Measurements from ENCODE around the gene PRKAR1B. TPM values are rescaled to one million over a fixed set of nuclear protein-coding genes. Genes with fewer than 3 reads are reported as not detected.

PRKAR1B gene
- total RNA-seq, 1 experiment from 2014 or later = 43.3 TPM

DNA sequence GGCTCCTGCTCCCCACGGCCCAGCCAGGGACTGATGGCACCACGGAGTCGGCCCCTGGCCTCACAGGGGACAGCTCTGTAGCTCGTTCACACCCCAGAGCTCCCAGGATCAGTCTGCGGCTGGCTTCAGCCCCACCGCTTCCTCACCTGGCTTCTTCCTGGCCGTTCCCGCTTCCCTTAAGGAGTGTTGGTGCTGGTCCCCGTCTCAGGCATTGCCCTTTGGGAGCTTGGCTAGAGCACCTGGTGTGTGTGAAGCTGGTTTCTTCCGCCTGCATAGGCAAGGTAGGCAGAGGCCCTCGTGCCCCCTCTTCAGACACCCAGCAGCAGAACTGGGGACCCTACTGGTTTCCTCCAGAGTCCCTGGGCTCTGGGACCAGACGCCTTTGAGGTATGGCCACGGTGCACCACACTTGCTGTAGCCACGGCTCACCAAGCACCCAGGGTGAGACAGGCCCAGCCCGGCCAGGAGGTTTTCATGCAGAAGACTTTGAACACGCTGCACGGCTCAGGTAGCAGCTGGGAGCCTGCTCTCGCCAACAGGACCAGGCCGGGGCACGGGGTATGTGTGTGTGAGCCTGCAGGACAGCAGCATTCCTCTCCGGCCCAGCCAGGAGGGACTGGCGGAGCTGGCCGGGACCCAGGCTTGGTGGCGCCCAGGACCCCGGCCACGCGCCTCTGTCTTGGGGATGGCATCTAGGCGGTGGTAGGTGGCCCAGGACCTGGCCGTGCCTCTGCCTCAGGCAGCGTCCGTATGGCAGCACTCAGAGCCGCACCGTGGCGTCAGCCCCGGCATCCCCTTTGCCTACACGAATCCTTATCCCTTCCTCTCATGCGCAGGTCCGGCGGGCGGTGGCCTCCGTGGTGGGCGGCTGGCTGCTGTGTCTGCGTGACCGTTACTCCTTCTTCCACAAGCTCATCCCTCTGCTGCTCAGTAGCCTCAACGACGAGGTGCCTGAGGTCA lies 13.2 kb upstream of the PRKAR1B start:
- H3K36me3 Mint-ChIP-seq (ENCODE audit: insufficient read depth in 1 of 3, low read depth in 3 of 3) = peaks cover 24 to 40% (median 34%) of the 10 kb centered on the region in 3 experiments

More for the DNA sequence above, 13.2 kb upstream of the PRKAR1B start:
- Histone ChIP-seq H2BK5ac (ENCODE audit: insufficient read length, low read length) (no peak overlapping the region), H3K9me3 (ENCODE audit: control insufficient read depth, low read depth, low read length) (peaks cover 2% of the 10 kb centered on the region), H3T11ph (ENCODE audit: low read length) (no peak overlapping the region), H3K23me2 (ENCODE audit: insufficient read length, low read depth, low read length, poor library complexity, severe bottlenecking) (no peaks in the 10 kb centered on the region), H3K27ac (ENCODE audit: insufficient read length, low read depth, low read length) (no peak overlapping the region), H3K9ac (ENCODE audit: extremely low read depth, insufficient read length, low read length) (no peak overlapping the region), H2AK5ac (ENCODE audit: insufficient read length, low read length) (no peak overlapping the region), H2AFZ (ENCODE audit: low read length) (no peak overlapping the region), H3K79me1 (ENCODE audit: insufficient read depth, low read depth, low read length, poor library complexity, severe bottlenecking) (peaks cover 2% of the 10 kb centered on the region), H3K4me2 (ENCODE audit: insufficient read depth, insufficient read length, low read length) (no peak overlapping the region), H3K79me2 (ENCODE audit: insufficient read depth, low read length) (peaks cover 5% of the 10 kb centered on the region; the same call in 1 of the 2 replicates), H3K18ac (ENCODE audit: insufficient read length, low read depth, low read length) (no peak overlapping the region), H3K56ac (ENCODE audit: insufficient read length, low read depth, low read length) (no peak overlapping the region), H2BK120ac (ENCODE audit: low read depth, low read length, poor library complexity, severe bottlenecking) (no peak overlapping the region), H2BK20ac (ENCODE audit: low read depth, low read length, poor library complexity, severe bottlenecking) (no peak overlapping the region), H2BK12ac (ENCODE audit: insufficient read length, low read depth, low read length) (no peak overlapping the region), H4K91ac (ENCODE audit: insufficient read length, low read depth, low read length) (no peak overlapping the region), H2BK15ac (ENCODE audit: low read depth, low read length) (no peak overlapping the region), H4K8ac (replicated peaks; ENCODE audit: insufficient read length, low read depth, low read length) (no peak overlapping the region), H3K14ac (ENCODE audit: insufficient read depth, low read length) (no peak overlapping the region), H4K20me1 (ENCODE audit: control insufficient read depth, insufficient read depth, insufficient read length) (no peaks in the 10 kb centered on the region), H3K4ac (ENCODE audit: low read depth, low read length) (no peak overlapping the region), H3K27me3 (ENCODE audit: insufficient read depth, low read length) (no peaks in the 10 kb centered on the region), H3K4me1 (ENCODE audit: insufficient read depth, low read length) (no peaks in the 10 kb centered on the region), H3K23ac (ENCODE audit: insufficient read length, low read depth, low read length) (no peak overlapping the region), H4K5ac (ENCODE audit: insufficient read length, low read depth, low read length) (no peak overlapping the region)
- DNase-seq = peak; percentile 22
- TF ChIP-seq, protein P1, sequence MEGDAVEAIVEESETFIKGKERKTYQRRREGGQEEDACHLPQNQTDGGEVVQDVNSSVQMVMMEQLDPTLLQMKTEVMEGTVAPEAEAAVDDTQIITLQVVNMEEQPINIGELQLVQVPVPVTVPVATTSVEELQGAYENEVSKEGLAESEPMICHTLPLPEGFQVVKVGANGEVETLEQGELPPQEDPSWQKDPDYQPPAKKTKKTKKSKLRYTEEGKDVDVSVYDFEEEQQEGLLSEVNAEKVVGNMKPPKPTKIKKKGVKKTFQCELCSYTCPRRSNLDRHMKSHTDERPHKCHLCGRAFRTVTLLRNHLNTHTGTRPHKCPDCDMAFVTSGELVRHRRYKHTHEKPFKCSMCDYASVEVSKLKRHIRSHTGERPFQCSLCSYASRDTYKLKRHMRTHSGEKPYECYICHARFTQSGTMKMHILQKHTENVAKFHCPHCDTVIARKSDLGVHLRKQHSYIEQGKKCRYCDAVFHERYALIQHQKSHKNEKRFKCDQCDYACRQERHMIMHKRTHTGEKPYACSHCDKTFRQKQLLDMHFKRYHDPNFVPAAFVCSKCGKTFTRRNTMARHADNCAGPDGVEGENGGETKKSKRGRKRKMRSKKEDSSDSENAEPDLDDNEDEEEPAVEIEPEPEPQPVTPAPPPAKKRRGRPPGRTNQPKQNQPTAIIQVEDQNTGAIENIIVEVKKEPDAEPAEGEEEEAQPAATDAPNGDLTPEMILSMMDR (conservative IDR thresholded peaks at IDR 0.05) = no peak
- 0 out of 4 replicates have a peak, but pooled peaks cover 0 to 2% of the 10 kb centered on the region in 2 experiments for H3K4me1 Mint-ChIP-seq
- H3K27me3 Mint-ChIP-seq (ENCODE audit: low read depth) = no peaks in the 10 kb centered on the region
- no peak overlapping the region for H3K4me3 Mint-ChIP-seq
- no CpG with 5 or more reads among the region's 46 CpGs for WGBS (ENCODE audit: extremely low coverage, insufficient read length, low lambda C conversion rate)
- H3K9me3 Mint-ChIP-seq = no peaks in the 10 kb centered on the region; a peak in 1 of 5 replicates
- no peak overlapping the region for H3K27ac Mint-ChIP-seq
